HFF-Myc (cell line): Measurements from ENCODE around the gene EML6.

Experiments used
- DNase-seq: peaks from one replicate; pipeline ENCODE4 v3.0.0-alpha.2; 2011; ENCODE audit warnings: low read depth; ENCODE audit errors: extremely low read depth
- H3K4me3 ChIP-seq: replicated peaks from 2 replicates; pipeline ENCODE4 v1.5.1; 2011; ENCODE audit warnings: low read depth, mild to moderate bottlenecking, control low read depth, low read length
- CTCF ChIP-seq: IDR thresholded peaks from 2 replicates; pipeline ENCODE4 v1.5.1; 2012; ENCODE audit warnings: mild to moderate bottlenecking, low read depth, low read length, control low read depth; ENCODE audit errors: missing control alignments

The EML6 gene

GRCh38 chr2:54859416-54859815 lies 136.0 kb downstream of the EML6 start:
- no peak for DNase-seq
- no peak overlapping the region for H3K4me3 ChIP-seq
- no peak for TF ChIP-seq CTCF

- peak; percentile 66 for DNase-seq
- TF ChIP-seq CTCF: no peak
Observed at GRCh38 chr2:54859997-54860701, 136.7 kb downstream of the EML6 start.

GRCh38 chr2:54862229-54862628 lies 138.8 kb downstream of the EML6 start:
- no peak for DNase-seq
- H3K4me3 ChIP-seq: no peak overlapping the region
- no peak for TF ChIP-seq CTCF

More at GRCh38 chr2:54859997-54860701, 136.7 kb downstream of the EML6 start:
- H3K4me3 ChIP-seq: no peak overlapping the region

GRCh38 chr2:54862742-54863141 lies 139.3 kb downstream of the EML6 start:
- H3K4me3 ChIP-seq: no peak overlapping the region
- DNase-seq: no peak
- TF ChIP-seq CTCF: no peak

GRCh38 chr2:54863660-54864059 lies 140.2 kb downstream of the EML6 start:
- no peak for TF ChIP-seq CTCF
- H3K4me3 ChIP-seq: no peak overlapping the region
- no peak for DNase-seq

GRCh38 chr2:54864096-54864495 lies 140.6 kb downstream of the EML6 start:
- TF ChIP-seq CTCF: no peak
- DNase-seq: no peak

GRCh38 chr2:54864727-54865126 lies 141.3 kb downstream of the EML6 start:
- no peak for TF ChIP-seq CTCF
- H3K4me3 ChIP-seq: no peak overlapping the region
- no peak for DNase-seq

More at GRCh38 chr2:54864096-54864495, 140.6 kb downstream of the EML6 start:
- no peak overlapping the region for H3K4me3 ChIP-seq
